SJCRH30 (cell line): ENCODE results near the gene TP73. TPM values are rescaled to one million over a fixed set of nuclear protein-coding genes. Genes with fewer than 3 reads are reported as not detected.

Source experiments
- DNase-seq, 2 experiments: peaks; one replicate each; pipeline ENCODE4 v3.0.0-alpha.2; 2015 to 2020
- H3K27ac ChIP-seq: fragments of 250-450 bp; sonication (Bioruptor Pico); 2 replicates; pipeline ENCODE4 v1.5.1; 2020; ENCODE audit warnings: mild to moderate bottlenecking, moderate library complexity
- H3K27me3 ChIP-seq: fragments of 250-450 bp; sonication (Bioruptor Pico); 2 replicates; pipeline ENCODE4 v1.5.1; 2020; ENCODE audit warnings: mild to moderate bottlenecking, moderate library complexity
- H3K36me3 ChIP-seq: fragments of 250-450 bp; sonication (Bioruptor Pico); 2 replicates; pipeline ENCODE4 v1.5.1; 2020; ENCODE audit warnings: mild to moderate bottlenecking, moderate library complexity
- H3K4me1 ChIP-seq: fragments of 250-450 bp; sonication (Bioruptor Pico); 2 replicates; pipeline ENCODE4 v1.5.1; 2020; ENCODE audit warnings: mild to moderate bottlenecking, moderate library complexity
- H3K4me3 ChIP-seq: fragments of 250-450 bp; sonication (Bioruptor Pico); 2 replicates; pipeline ENCODE4 v1.5.1; 2020; ENCODE audit warnings: mild to moderate bottlenecking, moderate library complexity
- H3K9me3 ChIP-seq: fragments of 250-450 bp; sonication (Bioruptor Pico); replicated peaks from 2 replicates; pipeline ENCODE4 v1.5.1; 2020; ENCODE audit warnings: mild to moderate bottlenecking, moderate library complexity
- total RNA-seq: library from RNA; depleted of rRNA; stranded (reverse); fragments of >200 nt; shearing (Covaris generic); gene quantifications from 2 replicates; pipeline ENCODE4 v1.2.3, GENCODE V29; 2014; rRNA removed

TP73 gene
- total RNA-seq = 13.1 and 14.9 TPM in 2 replicates

DNA sequence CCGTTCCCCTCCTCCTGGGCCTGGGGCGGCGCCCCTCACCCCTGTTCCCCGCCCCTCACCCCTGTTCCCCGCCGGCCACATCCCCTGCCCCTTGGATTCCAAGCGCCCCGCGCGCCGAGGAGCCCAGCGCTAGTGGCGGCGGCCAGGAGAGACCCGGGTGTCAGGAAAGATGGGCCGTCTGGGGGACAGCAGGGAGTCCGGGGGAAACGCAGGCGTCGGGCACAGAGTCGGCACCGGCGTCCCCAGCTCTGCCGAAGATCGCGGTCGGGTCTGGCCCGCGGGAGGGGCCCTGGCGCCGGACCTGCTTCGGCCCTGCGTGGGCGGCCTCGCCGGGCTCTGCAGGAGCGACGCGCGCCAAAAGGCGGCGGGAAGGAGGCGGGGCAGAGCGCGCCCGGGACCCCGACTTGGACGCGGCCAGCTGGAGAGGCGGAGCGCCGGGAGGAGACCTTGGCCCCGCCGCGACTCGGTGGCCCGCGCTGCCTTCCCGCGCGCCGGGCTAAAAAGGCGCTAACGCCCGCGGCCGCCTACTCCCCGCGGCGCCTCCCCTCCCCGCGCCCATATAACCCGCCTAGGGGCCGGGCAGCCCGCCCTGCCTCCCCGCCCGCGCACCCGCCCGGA is at the start of gene TP73:
TSS of gene TP73 (plus strand) at position 587 of the 618 bp plus-strand sequence. CDS start 29,850 bp downstream, outside the sequence.
- Histone ChIP-seq H3K27me3 (no peaks in the 10 kb centered on the region), H3K4me3 (peak within 1 kb of the TSS; percentile 69)
- peak; percentile 69 to 77 for DNase-seq

DNA sequence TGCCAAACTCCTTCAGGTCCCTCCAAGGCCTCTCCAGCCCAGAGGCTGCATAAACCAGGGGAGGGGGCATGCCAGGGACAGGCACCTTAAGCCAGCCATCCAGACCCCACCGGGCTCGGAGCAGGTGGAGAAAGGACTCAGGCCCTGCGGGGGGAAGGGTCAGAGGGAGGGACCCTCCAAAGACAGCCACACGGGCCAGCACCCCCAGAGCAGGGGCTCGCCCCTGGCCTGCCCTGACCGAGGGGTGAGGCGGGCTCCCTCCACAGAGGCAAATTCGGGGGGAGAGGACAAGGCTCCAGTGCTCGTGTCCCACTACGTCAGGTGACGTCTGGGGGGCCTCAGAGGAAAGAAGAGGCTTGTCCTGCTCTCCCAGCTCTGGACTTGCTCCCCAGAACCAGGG is 49.2 kb upstream of the TP73 start:
- DNase-seq = no peak
- peaks cover 8% of the 10 kb centered on the region for H3K4me1 ChIP-seq
- H3K27ac ChIP-seq = no peak overlapping the region
- H3K27me3 ChIP-seq = peaks cover 59% of the 10 kb centered on the region
- no peaks in the 10 kb centered on the region; the same call in 1 of the 2 replicates for H3K9me3 ChIP-seq
- H3K36me3 ChIP-seq = no peaks in the 10 kb centered on the region
- no peak overlapping the region for H3K4me3 ChIP-seq

More for the DNA sequence above, at the start of gene TP73:
- Histone ChIP-seq H3K36me3 (no peaks in the 10 kb centered on the region), H3K27ac (peak within 1 kb of the TSS; percentile 25; the same call in 1 of the 2 replicates), H3K4me1 (peaks cover 14% of the 10 kb centered on the region; the same call in 1 of the 2 replicates), H3K9me3 (no peaks in the 10 kb centered on the region)

DNA sequence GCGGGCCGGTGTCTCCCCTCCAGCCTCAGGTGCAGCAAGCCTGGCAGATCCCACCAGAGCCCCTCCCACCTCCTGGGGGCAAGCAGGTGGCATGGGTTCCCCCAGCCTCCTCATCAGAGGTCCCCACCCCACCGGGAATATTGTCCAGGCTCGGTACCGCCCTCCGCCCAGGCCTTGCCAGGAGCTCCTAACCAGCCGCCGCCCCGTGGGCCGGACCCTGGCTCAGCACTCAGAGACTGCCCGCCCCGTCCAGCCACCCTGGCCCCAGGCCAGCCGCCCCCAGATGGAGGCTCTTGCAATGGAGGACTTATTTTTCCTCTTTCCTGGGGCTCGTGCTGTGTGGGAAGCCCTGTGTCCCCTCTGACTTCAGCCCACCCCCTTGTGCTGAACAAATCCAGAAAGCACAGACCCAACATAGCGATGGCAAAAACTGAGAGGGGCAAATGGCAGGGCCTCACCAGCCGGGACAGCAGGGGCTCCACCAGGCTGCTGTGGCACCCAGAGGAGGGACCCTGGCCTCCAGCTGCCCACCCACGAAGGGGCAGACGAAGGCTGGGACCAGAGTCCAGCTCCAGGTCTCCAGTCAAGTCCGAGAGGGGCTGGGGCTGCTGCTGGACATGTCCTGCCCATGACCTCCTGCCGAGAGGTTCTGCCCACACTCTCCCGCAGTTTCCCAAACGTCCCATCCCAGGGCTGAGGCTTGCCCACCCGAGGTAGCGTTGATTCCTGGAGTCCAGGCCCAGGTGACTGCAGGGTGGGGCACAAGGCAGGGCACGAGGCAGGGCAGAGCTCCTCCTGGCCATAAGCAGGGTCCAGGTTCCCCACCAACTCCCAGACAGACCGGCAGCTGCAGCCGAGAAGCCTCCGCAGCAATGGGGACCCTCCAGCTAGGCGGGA is 48.5 kb upstream of the TP73 start:
- peaks cover 59% of the 10 kb centered on the region for H3K27me3 ChIP-seq
- H3K4me1 ChIP-seq = peaks cover 6% of the 10 kb centered on the region
- H3K36me3 ChIP-seq = no peaks in the 10 kb centered on the region
- no peak for DNase-seq
- no peak overlapping the region for H3K4me3 ChIP-seq
- no peaks in the 10 kb centered on the region; the same call in 1 of the 2 replicates for H3K9me3 ChIP-seq
- H3K27ac ChIP-seq = no peak overlapping the region

DNA sequence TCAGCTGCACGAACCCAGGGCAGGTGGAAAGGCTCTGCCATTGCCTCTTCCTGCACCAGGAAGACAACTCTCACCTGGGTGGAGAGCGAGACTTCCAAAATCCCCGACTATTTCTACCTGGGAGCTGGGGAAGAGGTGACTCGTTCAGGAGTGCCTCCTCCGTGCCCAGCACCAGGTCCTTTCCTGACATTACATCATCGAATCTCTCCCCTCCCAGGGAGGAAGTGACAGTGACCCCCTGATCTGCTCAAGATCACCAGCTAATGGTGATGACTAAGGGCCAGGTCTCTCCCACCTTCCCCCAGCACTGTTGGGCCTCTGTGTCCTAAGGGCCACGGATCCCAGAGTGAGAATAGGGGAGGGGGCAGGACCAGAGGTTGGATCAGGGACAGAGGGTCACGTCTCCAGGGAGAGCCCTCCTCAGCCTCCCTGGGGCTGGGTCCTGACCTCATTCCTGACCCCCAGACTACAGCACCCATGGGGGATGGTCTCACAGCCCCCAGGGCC is 47.8 kb upstream of the TP73 start:
- H3K27me3 ChIP-seq = peaks cover 58% of the 10 kb centered on the region
- no peaks in the 10 kb centered on the region; the same call in 1 of the 2 replicates for H3K9me3 ChIP-seq
- no peak for DNase-seq
- H3K4me1 ChIP-seq = no peaks in the 10 kb centered on the region
- no peak overlapping the region for H3K4me3 ChIP-seq
- no peaks in the 10 kb centered on the region for H3K36me3 ChIP-seq
- no peak overlapping the region for H3K27ac ChIP-seq

DNA sequence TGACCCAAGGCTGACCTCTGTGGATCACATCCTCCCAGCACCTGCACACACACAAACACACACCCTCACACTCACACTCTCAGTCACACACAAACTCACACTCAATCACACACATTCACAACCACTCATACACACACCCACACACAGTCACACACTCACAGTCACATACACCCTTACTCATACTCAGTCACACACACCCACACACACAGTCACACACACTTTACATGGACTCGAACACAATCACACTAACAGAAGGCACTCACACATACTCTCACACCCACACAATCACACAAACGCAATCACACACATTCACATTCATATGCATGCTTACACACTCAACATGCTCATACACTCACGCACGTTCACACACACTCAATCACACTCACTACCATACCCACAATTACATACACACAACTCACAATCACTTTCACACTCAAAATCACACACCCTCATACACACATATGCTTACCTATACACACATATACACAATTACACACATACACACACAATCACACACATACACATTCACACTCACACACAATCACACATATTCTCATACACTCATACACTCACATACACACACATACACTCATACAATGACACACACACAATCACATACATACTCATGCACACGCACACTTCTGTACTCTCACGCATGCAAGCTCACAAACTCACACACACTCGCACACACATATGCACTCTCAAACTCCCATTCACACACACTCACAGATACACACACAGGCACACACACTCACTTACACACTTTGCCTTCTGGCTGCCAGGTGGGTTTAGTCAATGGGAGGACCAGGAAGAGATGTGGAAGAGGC is 47.1 kb upstream of the TP73 start:
- Histone ChIP-seq H3K4me3 (no peak overlapping the region), H3K36me3 (no peaks in the 10 kb centered on the region), H3K27ac (no peak overlapping the region), H3K4me1 (no peaks in the 10 kb centered on the region), H3K27me3 (peaks cover 58% of the 10 kb centered on the region), H3K9me3 (no peaks in the 10 kb centered on the region; the same call in 1 of the 2 replicates)
- no peak for DNase-seq

DNA sequence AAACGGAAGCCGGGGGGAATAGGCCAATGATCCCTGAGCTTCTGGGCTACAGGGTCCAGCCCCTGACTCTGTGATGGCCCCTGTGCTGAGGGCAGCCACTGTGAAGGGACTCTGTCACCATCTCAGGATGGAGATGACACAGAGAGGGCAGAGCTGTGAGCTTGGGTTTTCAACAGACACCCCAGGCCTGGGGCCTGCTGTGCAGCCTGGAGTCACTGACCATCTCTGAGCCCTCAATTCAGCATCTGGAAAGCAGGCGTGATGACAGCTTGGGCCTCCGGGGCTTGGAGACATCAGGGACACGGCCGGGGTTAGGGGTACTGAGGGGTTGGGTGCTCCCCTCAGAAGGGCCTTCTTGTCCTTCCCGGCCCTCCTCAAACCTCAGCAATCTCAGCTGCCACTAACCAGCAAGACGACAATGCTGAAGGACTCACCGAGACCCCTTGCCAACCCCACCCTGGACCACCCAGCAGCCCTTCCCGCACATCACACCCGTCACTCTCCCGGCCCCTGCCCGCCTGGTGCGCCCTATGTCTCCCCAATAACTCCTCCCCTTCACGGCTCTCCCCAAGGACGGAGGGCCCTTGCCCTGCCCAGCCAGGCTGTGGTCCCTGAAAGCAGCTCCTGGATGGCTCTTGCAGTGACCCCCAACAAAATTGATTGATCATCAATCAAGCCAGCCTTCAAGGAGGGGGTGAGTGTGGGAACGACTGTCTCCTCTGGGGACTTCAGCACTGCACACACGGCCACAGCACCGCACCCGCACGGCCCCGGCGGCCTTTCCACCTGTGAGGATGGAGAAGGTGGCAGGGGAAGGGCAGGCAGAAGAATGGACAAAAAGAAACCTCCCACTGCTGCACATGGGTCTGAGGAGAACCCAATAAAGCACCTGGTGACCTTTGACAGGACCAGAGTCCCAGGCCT is 45.3 kb upstream of the TP73 start:
- Histone ChIP-seq H3K27me3 (peaks cover 46% of the 10 kb centered on the region), H3K27ac (no peak overlapping the region), H3K4me3 (no peak overlapping the region), H3K36me3 (no peaks in the 10 kb centered on the region), H3K9me3 (no peaks in the 10 kb centered on the region; the same call in 1 of the 2 replicates), H3K4me1 (no peaks in the 10 kb centered on the region)
- DNase-seq = no peak

DNA sequence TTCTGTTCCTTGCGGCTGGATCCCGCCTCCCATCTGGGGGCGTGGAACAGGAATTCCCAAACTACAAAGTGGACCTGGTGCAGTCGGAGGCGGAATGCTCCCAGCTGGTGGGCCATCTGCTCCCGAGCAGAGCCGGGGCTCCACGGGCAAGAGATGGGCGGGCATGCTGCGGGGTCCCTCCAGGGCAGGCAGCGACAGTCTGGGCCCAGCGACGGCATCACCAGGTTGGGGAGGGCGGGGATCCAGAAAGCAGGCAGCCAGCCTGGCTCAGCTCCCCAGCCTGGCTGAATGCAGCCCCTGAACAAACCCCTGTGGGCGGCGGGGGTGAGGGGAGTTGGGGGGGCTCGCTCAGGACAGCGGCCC is 44.6 kb upstream of the TP73 start:
- H3K4me1 ChIP-seq = no peaks in the 10 kb centered on the region

DNA sequence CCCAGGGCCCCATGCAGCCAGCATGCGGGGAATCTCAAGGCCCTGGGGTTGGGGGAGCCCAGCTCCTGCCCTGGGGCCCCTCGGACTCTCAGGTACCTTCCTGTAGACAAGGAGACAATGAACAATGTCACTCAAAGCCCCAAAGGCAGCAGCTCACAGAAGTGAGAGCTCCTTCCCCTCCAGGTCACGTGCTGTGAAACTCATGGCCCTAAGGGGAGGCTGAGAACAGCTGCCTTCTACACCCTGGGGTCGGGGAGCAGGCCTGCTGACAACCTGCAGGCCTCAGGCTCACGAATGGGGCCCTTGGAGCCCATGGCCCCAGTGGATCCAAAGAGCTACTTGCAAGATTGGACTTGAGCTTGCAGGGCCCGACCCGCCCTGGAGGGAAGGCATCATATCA is 44.2 kb upstream of the TP73 start:
- Histone ChIP-seq H3K27ac (no peak overlapping the region), H3K4me3 (no peak overlapping the region), H3K27me3 (peaks cover 38% of the 10 kb centered on the region), H3K4me1 (peaks cover 3% of the 10 kb centered on the region), H3K9me3 (no peaks in the 10 kb centered on the region; the same call in 1 of the 2 replicates), H3K36me3 (no peaks in the 10 kb centered on the region)
- DNase-seq = peak in 1 of 2 experiments; percentile 40

More for the DNA sequence above, 44.6 kb upstream of the TP73 start:
- Histone ChIP-seq H3K36me3 (no peaks in the 10 kb centered on the region), H3K4me3 (no peak overlapping the region), H3K27me3 (peaks cover 43% of the 10 kb centered on the region), H3K27ac (no peak overlapping the region), H3K9me3 (no peaks in the 10 kb centered on the region; the same call in 1 of the 2 replicates)
- DNase-seq = no peak

DNA sequence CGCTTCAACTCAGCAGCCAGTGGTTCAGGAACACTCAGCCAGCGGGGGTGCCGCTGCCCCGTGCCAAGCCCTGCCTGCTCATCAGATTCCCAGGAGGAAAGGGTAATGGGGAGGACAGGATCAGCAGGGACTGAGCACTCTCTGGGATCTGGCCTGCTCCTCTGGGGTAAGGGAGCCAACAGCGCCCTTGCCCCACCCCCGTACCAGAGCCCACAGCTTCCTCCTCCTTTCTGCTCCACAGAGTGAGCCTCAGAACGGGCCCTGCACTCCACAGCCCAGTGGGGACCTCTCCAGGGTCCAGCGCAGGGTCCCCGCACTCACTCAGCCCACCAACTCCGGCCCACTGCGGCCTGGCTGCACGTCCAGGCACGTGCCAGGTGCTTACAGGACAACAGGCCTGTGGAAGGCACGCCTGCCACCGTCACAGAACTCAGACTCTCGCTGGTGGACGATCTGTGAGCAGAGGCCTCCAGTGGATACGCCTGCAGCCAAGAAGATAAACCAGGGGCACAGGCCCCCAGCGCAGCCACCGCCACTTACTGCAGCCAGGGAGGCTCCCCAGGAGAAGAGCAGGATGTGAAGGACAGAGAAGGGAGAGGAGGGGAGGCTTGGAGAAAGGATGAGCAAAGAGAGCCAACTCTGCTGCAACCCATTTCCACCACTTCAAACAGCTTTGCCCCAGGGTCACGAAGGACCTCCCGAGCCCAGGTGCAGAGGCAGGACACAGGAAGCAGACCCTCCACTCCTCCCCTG is 43.1 kb upstream of the TP73 start:
- Histone ChIP-seq H3K4me1 (peaks cover 14% of the 10 kb centered on the region), H3K27me3 (peaks cover 33% of the 10 kb centered on the region)

DNA sequence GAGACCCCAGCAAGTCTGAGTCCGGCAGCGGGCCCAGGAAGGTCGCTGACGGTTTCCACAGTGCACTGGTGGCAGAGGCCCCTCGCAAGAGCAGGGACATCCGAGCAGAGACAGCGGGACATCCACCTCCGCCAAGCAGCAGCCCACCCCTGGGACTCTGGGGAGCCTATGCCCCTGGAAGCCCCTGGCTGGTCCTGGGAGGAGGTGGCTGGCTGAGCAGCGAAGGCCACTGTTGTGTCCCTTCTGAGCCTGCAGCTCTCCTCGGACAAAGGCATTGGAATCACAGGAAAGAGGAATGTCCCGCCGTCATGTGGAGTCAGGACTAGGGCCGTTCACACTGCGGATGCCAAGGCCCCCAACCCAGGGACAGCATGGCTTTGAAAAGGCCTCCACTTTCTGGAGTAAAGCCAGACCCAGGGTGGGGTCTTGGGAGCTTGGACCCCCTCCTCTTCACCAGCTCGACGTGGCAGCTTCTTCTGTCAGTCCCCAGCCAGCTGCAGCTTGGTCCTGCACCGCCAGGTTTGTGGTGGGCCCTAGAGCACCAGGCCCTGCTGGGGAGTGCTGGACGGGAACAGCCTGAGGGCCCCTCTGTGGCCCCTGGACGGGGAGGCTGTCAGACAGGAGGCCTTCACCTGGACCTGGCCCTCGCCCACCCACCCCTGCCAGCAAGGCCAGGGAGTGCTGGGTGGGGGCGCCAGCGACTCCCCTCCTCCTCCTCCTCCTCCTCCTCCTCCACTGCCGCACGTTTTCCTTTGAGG is 42.4 kb upstream of the TP73 start:
- Histone ChIP-seq H3K4me3 (no peak overlapping the region), H3K9me3 (no peaks in the 10 kb centered on the region; the same call in 1 of the 2 replicates), H3K27ac (no peak overlapping the region), H3K27me3 (peaks cover 37% of the 10 kb centered on the region), H3K4me1 (peaks cover 18% of the 10 kb centered on the region), H3K36me3 (no peaks in the 10 kb centered on the region)
- no peak for DNase-seq

More for the DNA sequence above, 43.1 kb upstream of the TP73 start:
- DNase-seq = no peak
- Histone ChIP-seq H3K36me3 (no peaks in the 10 kb centered on the region), H3K9me3 (no peaks in the 10 kb centered on the region; the same call in 1 of the 2 replicates), H3K27ac (no peak overlapping the region), H3K4me3 (no peak overlapping the region)

DNA sequence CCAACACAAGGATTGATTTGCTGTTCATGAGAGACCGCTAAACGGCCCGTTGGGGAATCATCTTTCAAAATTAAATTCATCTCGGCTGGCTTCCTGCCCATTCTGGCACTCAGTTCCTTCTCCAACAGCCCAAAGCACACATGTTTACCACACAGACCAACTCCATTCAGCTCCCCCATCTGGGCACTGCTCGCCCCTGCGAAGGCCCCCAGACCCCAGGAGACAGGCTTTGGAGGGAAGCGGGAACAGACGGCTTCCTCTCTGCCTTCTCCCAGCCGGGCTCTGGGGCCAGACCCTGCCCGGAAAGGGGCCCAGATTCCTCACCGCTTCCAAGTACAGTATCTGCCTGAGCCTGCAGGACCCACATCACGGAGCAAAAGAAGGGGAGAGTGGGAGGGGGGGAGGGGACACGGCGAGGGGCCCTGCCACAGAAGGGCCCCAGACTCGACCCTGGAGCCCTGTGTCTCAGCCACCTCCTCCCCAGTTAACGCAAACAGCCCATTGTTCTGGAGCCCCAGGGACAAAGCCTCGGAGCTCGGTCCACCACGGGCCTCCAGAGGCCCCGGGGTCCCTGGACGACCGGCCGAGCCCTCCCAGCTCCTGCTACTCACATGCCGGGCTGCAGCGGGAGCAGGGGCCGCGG is 41.7 kb upstream of the TP73 start:
- DNase-seq = peak in 1 of 2 experiments; percentile 43
- Histone ChIP-seq H3K27me3 (peaks cover 44% of the 10 kb centered on the region), H3K36me3 (no peaks in the 10 kb centered on the region), H3K4me3 (no peak overlapping the region), H3K4me1 (peaks cover 18% of the 10 kb centered on the region), H3K27ac (no peak overlapping the region), H3K9me3 (no peaks in the 10 kb centered on the region)
